Adrenal gland (tissue), 12 donors: Measurements from ENCODE around the gene RNF167. TPM values are rescaled to one million over a fixed set of nuclear protein-coding genes. Genes with fewer than 3 reads are reported as not detected.

Experiments used
- DNase-seq, 7 donors: peaks; one replicate each; pipeline ENCODE4 v3.0.0-alpha.2; 2019 to 2020
- H3K27ac ChIP-seq, 5 donors: fragments of 200-600 bp; sonication (generic) in 4 of 5; 1 replicate in 3 of 5; 2 replicates in 2 of 5; pipeline versions ENCODE4 v1.5.1 to v1.8.0; 2016 to 2020; ENCODE audit warnings: mild to moderate bottlenecking in 1 of 5
- H3K27me3 ChIP-seq: fragments of 200-600 bp; 2 replicates; pipeline ENCODE4 v1.8.0; 2021
- H3K36me3 ChIP-seq, 2 donors: fragments of 200-600 bp; replicated peaks in 1 of 2; 1 replicate in 1 of 2; 2 replicates in 1 of 2; pipeline versions ENCODE4 v1.5.1 to v1.8.0; 2018 to 2022
- H3K4me1 ChIP-seq, 2 donors: fragments of 200-600 bp; replicated peaks in 1 of 2; 1 replicate in 1 of 2; 2 replicates in 1 of 2; pipeline versions ENCODE4 v1.5.1 to v1.8.0; 2018 to 2021
- H3K4me3 ChIP-seq, 4 donors: fragments of 200-600 bp; sonication (generic) in 3 of 4; one replicate each; pipeline ENCODE4 v1.5.1; 2016 to 2018
- H3K9me3 ChIP-seq, 3 donors: fragments of 200-600 bp; sonication (generic) in 1 of 3; replicated peaks in 1 of 3; 1 replicate in 2 of 3; 2 replicates in 1 of 3; pipeline versions ENCODE4 v1.5.1 to v1.8.0; 2016 to 2021
- POLR2A ChIP-seq, 2 donors: fragments of 450-650 bp; IDR thresholded peaks; one replicate each; pipeline ENCODE4 v1.6.1; 2017; ENCODE audit warnings: antibody characterized with exemption in 2 of 2, mild to moderate bottlenecking in 2 of 2, moderate library complexity in 1 of 2
- WGBS, 4 donors: extraction: QIAGEN DNeasy Blood & Tissue Kit in 2 of 4; methylation state at CpG; one replicate each; pipeline versions ENCODE4 v1.1.5 to v1.1.7; 2013 to 2017; 5-methylcytosine and 5-hydroxymethylcytosine counted together
- intact Hi-C, 2 donors: fragments of 100-400 bp; cut with DNase I; formaldehyde crosslinking; loops; one replicate each; pipeline versions ENCODE4 v1.14.1 to v1.15.0; 2022 to 2023
- polyA plus RNA-seq, 3 donors: library from polyadenylated mRNA; stranded (reverse); fragments of 200-250 nt in 2 of 3; fragments of 350-450 nt in 1 of 3; fragmentation: Illumina TruSeq in 1 of 3; extraction: RNeasy Lipid Tissue Mini Kit (QIAGEN cat#74804) in 1 of 3; gene quantifications; one replicate each; pipeline ENCODE4 v1.2.3, GENCODE V29; 2013 to 2014
- total RNA-seq, 9 donors: library from RNA; depleted of rRNA in 4 of 9; stranded (reverse); fragments of >200 nt in 4 of 9; fragments of 120-200 nt in 1 of 9; fragmentation: NEBNext Ultra II Directional in 1 of 9; extraction: Animal tissue kit (Norgen Biotek cat#: 25700) in 1 of 9; gene quantifications; one replicate each; pipeline versions ENCODE4 v1.1.0 to v1.2.4, GENCODE V29; 2013 to 2023
- TF ChIP-seq, protein P1 (sequence below), 6 experiments: fragments of 450-650 bp in 4 of 6; fragments of 200-600 bp in 2 of 6; sonication (generic) in 1 of 6; IDR thresholded peaks; 1 replicate in 5 of 6; 2 replicates in 1 of 6; pipeline versions ENCODE4 v1.5.1 to v1.8.0; 2016 to 2021; ENCODE audit warnings: antibody characterized with exemption in 6 of 6, mild to moderate bottlenecking in 2 of 6, moderate library complexity in 1 of 6
- donor health status: healthy with polysubstance abuse.
- donor health status: Bipolar disorder and iron deficiency.
- donor health status: DM: yes; HTN: yes; CAD: no.
- donor health status: DM: no; HTN: no; CAD: no.
- donor health status: DM: no; HTN: no; CAD: no.
- donor health status: DM: yes; HTN: yes; CAD: no.

RNF167 gene
- total and polyA plus RNA-seq, 12 donors = 46.7 to 252 (median 105) TPM

DNA sequence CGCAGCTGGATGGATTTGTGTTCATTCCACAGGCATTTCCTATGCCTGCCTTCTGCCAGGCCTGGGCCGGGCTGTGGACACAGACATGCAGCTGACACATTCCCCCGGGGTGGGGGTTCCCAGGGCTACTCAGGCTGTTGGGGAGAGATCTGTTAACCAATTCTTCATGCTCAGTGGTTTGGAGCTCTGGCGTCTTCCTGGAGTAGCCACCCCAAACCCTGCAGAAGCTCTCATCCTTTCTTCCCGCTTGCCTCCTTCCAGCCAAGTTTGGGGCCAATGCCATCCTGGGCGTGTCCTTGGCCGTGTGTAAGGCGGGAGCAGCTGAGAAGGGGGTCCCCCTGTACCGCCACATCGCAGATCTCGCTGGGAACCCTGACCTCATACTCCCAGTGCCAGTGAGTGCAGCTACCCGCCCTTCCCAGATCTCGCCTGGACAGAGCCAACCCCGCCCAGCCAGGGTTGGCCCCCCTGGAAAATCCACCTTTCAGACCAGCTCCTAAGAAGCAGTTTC is 13.4 kb downstream of the RNF167 start:
- WGBS, 4 donors = 76 to 80% (median 76%) methylated on average over 14 of the region's 14 CpGs
- intact Hi-C loops = no loop called here
- Histone ChIP-seq H3K27ac (no peak overlapping the region), H3K36me3 (no peaks in the 10 kb centered on the region), H3K4me1 (peaks cover 12 to 13% of the 10 kb centered on the region in 2 donors), H3K9me3 (no peaks in the 10 kb centered on the region), H3K4me3 (no peak overlapping the region), H3K27me3 (no peaks in the 10 kb centered on the region)
- TF ChIP-seq, protein P1, sequence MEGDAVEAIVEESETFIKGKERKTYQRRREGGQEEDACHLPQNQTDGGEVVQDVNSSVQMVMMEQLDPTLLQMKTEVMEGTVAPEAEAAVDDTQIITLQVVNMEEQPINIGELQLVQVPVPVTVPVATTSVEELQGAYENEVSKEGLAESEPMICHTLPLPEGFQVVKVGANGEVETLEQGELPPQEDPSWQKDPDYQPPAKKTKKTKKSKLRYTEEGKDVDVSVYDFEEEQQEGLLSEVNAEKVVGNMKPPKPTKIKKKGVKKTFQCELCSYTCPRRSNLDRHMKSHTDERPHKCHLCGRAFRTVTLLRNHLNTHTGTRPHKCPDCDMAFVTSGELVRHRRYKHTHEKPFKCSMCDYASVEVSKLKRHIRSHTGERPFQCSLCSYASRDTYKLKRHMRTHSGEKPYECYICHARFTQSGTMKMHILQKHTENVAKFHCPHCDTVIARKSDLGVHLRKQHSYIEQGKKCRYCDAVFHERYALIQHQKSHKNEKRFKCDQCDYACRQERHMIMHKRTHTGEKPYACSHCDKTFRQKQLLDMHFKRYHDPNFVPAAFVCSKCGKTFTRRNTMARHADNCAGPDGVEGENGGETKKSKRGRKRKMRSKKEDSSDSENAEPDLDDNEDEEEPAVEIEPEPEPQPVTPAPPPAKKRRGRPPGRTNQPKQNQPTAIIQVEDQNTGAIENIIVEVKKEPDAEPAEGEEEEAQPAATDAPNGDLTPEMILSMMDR (IDR thresholded peaks at IDR 0.05) = no peak
- no peak for TF ChIP-seq POLR2A (IDR thresholded peaks at IDR 0.05)
- DNase-seq = no peak

DNA sequence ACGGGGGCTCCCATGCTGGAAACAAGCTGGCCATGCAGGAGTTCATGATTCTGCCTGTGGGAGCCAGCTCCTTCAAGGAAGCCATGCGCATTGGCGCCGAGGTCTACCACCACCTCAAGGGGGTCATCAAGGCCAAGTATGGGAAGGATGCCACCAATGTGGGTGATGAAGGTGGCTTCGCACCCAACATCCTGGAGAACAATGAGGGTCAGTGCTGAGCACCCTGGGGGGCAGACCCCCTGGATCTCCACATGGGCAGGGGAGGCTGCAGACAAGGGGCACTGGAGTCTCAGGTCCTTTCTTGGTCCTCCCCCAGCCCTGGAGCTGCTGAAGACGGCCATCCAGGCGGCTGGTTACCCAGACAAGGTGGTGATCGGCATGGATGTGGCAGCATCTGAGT is 15.0 kb downstream of the RNF167 start:
- peaks cover 0 to 12% of the 10 kb centered on the region in 2 donors for H3K36me3 ChIP-seq
- no peak overlapping the region for H3K4me3 ChIP-seq
- peaks cover 5 to 9% of the 10 kb centered on the region in 2 donors for H3K4me1 ChIP-seq
- intact Hi-C loops = no loop called here
- no peak overlapping the region for H3K27ac ChIP-seq
- WGBS, 4 donors = 92 to 96% (median 94%) methylated on average over 7 to 8 of the region's 8 CpGs
- H3K9me3 ChIP-seq = no peaks in the 10 kb centered on the region
- no peak for TF ChIP-seq POLR2A (IDR thresholded peaks at IDR 0.05)
- TF ChIP-seq, protein P1 (IDR thresholded peaks at IDR 0.05) = no peak
- DNase-seq = no peak
- H3K27me3 ChIP-seq = no peaks in the 10 kb centered on the region

DNA sequence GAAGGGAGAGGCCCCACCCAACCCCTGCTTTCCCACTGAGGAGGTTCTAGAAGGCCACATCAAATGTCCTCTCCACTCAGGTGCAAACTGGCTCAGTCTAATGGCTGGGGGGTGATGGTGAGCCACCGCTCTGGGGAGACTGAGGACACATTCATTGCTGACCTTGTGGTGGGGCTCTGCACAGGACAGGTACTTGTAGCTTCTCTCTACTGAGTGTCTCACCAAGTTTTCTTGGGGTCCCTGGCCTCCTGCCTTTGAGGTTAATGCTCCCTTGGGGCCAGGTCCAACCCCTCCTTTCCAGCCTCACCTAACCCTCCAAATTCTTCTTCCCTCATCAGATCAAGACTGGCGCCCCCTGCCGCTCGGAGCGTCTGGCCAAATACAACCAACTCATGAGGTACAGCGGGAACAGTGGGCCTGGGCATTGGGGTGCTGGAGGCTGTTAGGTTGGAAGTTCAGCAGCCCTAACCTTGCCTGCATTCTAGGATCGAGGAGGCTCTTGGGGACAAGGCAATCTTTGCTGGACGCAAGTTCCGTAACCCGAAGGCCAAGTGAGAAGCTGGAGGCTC is 16.5 kb downstream of the RNF167 start:
- no peak overlapping the region for H3K27ac ChIP-seq
- no peaks in the 10 kb centered on the region for H3K4me1 ChIP-seq
- TF ChIP-seq, protein P1 (IDR thresholded peaks at IDR 0.05) = peak in 1 of 6 experiments; percentile 6
- no peak for TF ChIP-seq POLR2A (IDR thresholded peaks at IDR 0.05)
- DNase-seq = no peak
- H3K4me3 ChIP-seq = no peak overlapping the region
- WGBS, 4 donors = 78 to 88% (median 87%) methylated on average over 9 to 10 of the region's 10 CpGs
- intact Hi-C loops = no loop called here
- H3K27me3 ChIP-seq = no peaks in the 10 kb centered on the region
- peaks cover 0 to 20% of the 10 kb centered on the region in 2 donors for H3K36me3 ChIP-seq
- no peaks in the 10 kb centered on the region for H3K9me3 ChIP-seq

DNA sequence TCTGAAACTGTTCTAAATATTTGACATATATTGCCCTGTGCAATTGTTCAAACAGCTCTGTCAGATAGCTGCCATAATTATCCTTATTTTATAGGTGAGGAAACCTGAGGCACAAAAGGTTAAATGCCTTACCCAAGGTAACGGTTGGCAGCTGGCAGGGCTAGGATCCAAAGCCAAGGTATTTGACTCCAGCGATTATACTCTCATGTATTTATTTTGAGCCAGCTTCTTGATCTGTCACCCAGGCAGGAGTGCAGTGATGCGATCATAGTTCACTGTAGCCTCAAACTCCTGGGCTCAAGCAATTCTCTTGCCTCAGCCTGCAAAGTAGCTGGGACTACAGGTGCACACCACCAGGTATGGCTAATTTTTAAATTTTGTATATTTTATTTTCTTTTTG is 18.0 kb downstream of the RNF167 start:
- no peak overlapping the region for H3K27ac ChIP-seq
- no peaks in the 10 kb centered on the region for H3K9me3 ChIP-seq
- WGBS, 4 donors = 77 to 85% (median 78%) methylated on average over 3 of the region's 3 CpGs
- H3K4me1 ChIP-seq = no peaks in the 10 kb centered on the region
- no peaks in the 10 kb centered on the region for H3K27me3 ChIP-seq
- intact Hi-C loops = no loop called here
- peaks cover 0 to 20% of the 10 kb centered on the region in 2 donors for H3K36me3 ChIP-seq
- no peak overlapping the region for H3K4me3 ChIP-seq
- TF ChIP-seq POLR2A (IDR thresholded peaks at IDR 0.05) = no peak
- TF ChIP-seq, protein P1 (IDR thresholded peaks at IDR 0.05) = no peak
- DNase-seq = no peak
